Measurements from ENCODE around the gene ATP9B.

GRCh38 chr18:79406708-79407107, 337.5 kb downstream of the ATP9B start:
- no peak for TF ChIP-seq EP300 (IDR thresholded peaks at IDR 0.05; ENCODE audit: borderline replicate concordance in 1 of 2, low read depth in 1 of 2, low read length in 1 of 2)
- TF ChIP-seq SMC3 (IDR thresholded peaks at IDR 0.05; ENCODE audit: low read depth, low read length): no peak
- TF ChIP-seq CTCF (IDR thresholded peaks at IDR 0.05): no peak
- no peak for TF ChIP-seq FOXM1 (IDR thresholded peaks at IDR 0.05; ENCODE audit: low read depth)
- TF ChIP-seq RFX5 (IDR thresholded peaks at IDR 0.05; ENCODE audit: low read length): no peak
- TF ChIP-seq RXRA (IDR thresholded peaks at IDR 0.05; ENCODE audit: borderline replicate concordance, low read depth): no peak
- TF ChIP-seq ZBTB33 (IDR thresholded peaks at IDR 0.05; ENCODE audit: borderline replicate concordance, low read depth): no peak
